RWPE2 (cell line): Measurements from ENCODE around the gene CABYR.

Experiments
- ATAC-seq: fragments of 200-7000 bp; cut with Tn5 transposase; 3 replicates; pipeline ENCODE4 v1.9.1; 2021; ENCODE audit warnings: low read depth
- DNase-seq: peaks from one replicate; pipeline ENCODE4 v3.0.0-alpha.2; 2020; ENCODE audit warnings: low spot score
- H3K27ac ChIP-seq: fragments of 450-650 bp; 2 replicates; pipeline ENCODE4 v1.5.1; 2017; ENCODE audit warnings: mild to moderate bottlenecking; ENCODE audit not compliant: poor library complexity, severe bottlenecking
- H3K27me3 ChIP-seq: fragments of 250-450 bp; sonication (Bioruptor Pico); 2 replicates; pipeline ENCODE4 v1.5.1; 2021; ENCODE audit warnings: mild to moderate bottlenecking, moderate library complexity; ENCODE audit not compliant: insufficient read depth, poor library complexity, severe bottlenecking
- H3K36me3 ChIP-seq: fragments of 250-450 bp; sonication (Bioruptor Pico); 2 replicates; pipeline ENCODE4 v1.5.1; 2020; ENCODE audit warnings: low read depth, mild to moderate bottlenecking, moderate library complexity
- H3K4me1 ChIP-seq: fragments of 250-450 bp; sonication (Bioruptor Pico); 2 replicates; pipeline ENCODE4 v1.5.1; 2021; ENCODE audit warnings: mild to moderate bottlenecking, moderate library complexity; ENCODE audit not compliant: insufficient read depth, poor library complexity, severe bottlenecking
- H3K4me3 ChIP-seq: fragments of 250-450 bp; sonication (Bioruptor Pico); 2 replicates; pipeline ENCODE4 v1.5.1; 2021; ENCODE audit warnings: mild to moderate bottlenecking, moderate library complexity; ENCODE audit not compliant: severe bottlenecking
- H3K9me3 ChIP-seq: fragments of 250-450 bp; sonication (Bioruptor Pico); 2 replicates; pipeline ENCODE4 v1.5.1; 2021; ENCODE audit warnings: mild to moderate bottlenecking, moderate library complexity; ENCODE audit not compliant: severe bottlenecking
- TF ChIP-seq, protein P1 (sequence below): fragments of 450-650 bp; IDR thresholded peaks from one replicate; pipeline ENCODE4 v1.5.1; 2017; ENCODE audit warnings: mild to moderate bottlenecking, moderate library complexity; ENCODE audit not compliant: poor library complexity, severe bottlenecking

CABYR gene

GRCh38 chr18:24199372-24199962 lies 60.6 kb downstream of the CABYR start:
- no peaks in the 10 kb centered on the region for H3K4me1 ChIP-seq
- no peak overlapping the region for H3K4me3 ChIP-seq
- H3K36me3 ChIP-seq = no peaks in the 10 kb centered on the region
- H3K27me3 ChIP-seq = no peaks in the 10 kb centered on the region
- TF ChIP-seq, protein P1, sequence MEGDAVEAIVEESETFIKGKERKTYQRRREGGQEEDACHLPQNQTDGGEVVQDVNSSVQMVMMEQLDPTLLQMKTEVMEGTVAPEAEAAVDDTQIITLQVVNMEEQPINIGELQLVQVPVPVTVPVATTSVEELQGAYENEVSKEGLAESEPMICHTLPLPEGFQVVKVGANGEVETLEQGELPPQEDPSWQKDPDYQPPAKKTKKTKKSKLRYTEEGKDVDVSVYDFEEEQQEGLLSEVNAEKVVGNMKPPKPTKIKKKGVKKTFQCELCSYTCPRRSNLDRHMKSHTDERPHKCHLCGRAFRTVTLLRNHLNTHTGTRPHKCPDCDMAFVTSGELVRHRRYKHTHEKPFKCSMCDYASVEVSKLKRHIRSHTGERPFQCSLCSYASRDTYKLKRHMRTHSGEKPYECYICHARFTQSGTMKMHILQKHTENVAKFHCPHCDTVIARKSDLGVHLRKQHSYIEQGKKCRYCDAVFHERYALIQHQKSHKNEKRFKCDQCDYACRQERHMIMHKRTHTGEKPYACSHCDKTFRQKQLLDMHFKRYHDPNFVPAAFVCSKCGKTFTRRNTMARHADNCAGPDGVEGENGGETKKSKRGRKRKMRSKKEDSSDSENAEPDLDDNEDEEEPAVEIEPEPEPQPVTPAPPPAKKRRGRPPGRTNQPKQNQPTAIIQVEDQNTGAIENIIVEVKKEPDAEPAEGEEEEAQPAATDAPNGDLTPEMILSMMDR = no peak
- DNase-seq (no peak), ATAC-seq (no peak)
- H3K27ac ChIP-seq = no peak overlapping the region
- no peaks in the 10 kb centered on the region for H3K9me3 ChIP-seq

- H3K36me3 ChIP-seq = no peaks in the 10 kb centered on the region
- DNase-seq = no peak
- no peaks in the 10 kb centered on the region for H3K9me3 ChIP-seq
- no peaks in the 10 kb centered on the region for H3K4me1 ChIP-seq
- TF ChIP-seq, protein P1 = no peak
- H3K27ac ChIP-seq = no peak overlapping the region
- H3K27me3 ChIP-seq = no peaks in the 10 kb centered on the region
- no peak overlapping the region for H3K4me3 ChIP-seq
- ATAC-seq = no peak
These were observed 61.8 kb downstream of the CABYR start for GRCh38 chr18:24200494-24201290.

DNA sequence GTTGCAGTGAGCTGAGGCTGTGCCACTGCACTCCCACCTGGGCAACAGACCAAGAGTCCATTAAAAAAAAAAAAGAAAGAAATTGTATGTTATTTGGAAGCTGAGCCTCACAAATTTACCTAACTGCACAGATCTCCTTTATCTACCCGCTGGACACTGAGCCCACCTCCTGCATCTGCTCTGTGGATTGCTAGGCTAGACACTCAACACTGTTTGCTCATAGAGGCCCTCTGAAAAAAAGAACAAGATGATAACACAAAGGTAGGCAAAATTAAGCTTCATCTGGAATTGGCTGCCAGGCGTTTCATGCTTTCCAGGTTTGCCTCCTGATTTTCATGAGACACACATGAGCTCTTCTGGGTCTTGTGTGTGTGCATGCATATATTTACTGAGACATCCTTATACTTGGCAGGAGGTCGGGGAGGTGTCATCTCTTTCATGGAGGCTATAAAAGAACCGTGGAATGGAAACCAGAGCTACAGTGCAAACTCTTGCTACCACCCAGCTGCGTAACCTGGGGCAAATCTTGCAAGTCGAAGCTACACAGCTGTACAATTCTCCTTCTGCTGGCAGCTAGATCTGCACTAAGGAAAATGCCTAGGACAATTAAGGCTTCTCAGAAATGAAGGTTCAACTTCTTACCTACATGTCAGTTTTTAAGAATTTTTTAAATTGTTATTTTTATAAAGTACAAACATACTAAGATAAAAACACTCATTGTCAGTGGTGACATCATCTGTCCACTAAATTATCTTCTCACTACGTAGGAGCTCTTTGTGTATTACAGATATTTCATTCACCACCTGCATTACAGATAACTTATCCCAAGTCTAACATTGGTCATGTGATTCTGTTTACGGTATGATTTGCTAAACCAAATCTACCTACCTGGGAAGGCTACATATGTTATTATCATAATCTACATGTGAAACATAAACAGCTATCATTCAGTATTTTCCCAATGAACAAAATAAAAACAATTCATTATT lies 63.1 kb downstream of the CABYR start:
- Histone ChIP-seq H3K4me3 (no peak overlapping the region), H3K27me3 (no peaks in the 10 kb centered on the region), H3K27ac (no peak overlapping the region), H3K4me1 (no peaks in the 10 kb centered on the region), H3K36me3 (no peaks in the 10 kb centered on the region), H3K9me3 (no peaks in the 10 kb centered on the region)
- ATAC-seq (no peak), DNase-seq (no peak)
- TF ChIP-seq, protein P1 = no peak

DNA sequence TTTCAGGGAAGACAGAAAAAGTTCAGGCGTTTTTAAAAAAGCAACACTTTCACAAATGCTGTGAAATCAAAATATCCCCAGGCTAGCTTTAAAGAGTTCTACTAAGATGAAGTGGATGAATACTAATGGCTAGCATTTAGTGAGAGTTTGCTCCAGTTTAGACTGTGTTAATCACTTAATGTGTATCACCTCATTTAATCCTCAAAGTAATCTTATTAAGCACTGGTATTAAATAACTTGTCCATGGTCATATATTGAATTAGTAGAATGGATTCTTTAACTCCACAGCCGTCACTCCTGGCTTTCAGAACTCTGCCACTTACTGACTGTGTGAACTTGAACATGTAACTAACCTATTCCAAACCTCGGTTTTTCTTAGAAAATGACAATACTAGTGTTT lies 66.0 kb downstream of the CABYR start:
- no peak for ATAC-seq
- no peaks in the 10 kb centered on the region for H3K27me3 ChIP-seq
- TF ChIP-seq, protein P1 = no peak
- H3K36me3 ChIP-seq = no peaks in the 10 kb centered on the region
- H3K4me1 ChIP-seq = peaks cover 7% of the 10 kb centered on the region
- H3K27ac ChIP-seq = no peak overlapping the region
- H3K9me3 ChIP-seq = no peaks in the 10 kb centered on the region
- DNase-seq = no peak
- no peak overlapping the region for H3K4me3 ChIP-seq
